Activated CD8-positive, alpha-beta memory T cell treated with anti-CD3 and anti-CD28 coated beads, Interleukin-2, amount 50 U/mL, for 24 hours (primary cell): ENCODE measurements around the gene RNF11.
A peak's percentile ranks its signal among the peaks of the same experiment; 100 is the strongest.
"Not testable (repeated sequence)": the region's sequence is repeated elsewhere in the genome, so short reads cannot be mapped to it uniquely, and the experiment has no call there.

ENCODE experiments used
- DNase-seq: peaks from one replicate; pipeline ENCODE4 v3.0.0-alpha.2; 2020; ENCODE audit errors: extremely low read depth

The RNF11 gene, protein sequence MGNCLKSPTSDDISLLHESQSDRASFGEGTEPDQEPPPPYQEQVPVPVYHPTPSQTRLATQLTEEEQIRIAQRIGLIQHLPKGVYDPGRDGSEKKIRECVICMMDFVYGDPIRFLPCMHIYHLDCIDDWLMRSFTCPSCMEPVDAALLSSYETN

DNA sequence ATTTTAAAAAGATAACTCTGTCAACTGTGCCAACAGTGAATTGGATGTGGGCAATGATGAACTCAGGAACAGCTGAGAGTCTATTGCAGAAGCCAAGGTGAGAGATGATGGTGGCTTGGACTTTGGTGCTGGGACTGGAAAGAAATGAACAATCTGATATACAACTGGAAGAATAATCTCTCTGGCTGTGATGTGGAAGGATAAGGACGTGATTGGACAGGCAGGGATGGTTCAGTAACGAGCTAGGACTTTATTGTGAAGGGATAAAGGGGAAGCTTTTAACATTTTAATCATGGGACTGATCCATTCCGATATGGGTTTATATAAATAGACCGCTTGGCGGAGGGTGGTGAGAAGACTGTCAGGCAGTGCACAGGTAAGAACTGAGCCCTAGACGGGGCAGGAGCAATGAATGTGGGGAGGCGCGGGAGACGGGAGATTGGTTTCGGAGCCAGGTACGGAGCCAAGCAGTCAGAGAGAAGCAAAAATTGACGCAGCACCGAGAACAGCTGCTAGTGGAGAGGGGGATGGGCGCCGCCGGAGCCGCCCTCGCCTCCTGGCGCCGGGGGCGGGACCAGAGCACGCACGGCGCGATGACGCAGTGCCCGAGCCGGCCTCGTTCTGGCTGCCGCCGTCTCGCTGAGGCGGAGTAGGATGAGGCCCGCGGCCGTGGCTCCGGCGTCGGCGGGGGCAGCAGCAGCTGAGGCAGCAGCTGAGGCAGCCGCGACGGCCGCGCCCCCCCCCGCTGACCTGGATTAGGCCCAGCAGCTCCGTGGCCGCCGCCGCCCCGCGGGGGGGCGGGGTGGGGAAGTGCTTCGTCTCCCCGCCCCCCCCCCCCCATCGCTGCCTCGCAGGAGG is at the start of gene RNF11:
Gene RNF11 (plus strand): TSS at position 601 of the 858 bp plus-strand sequence. CDS start 484 bp downstream, outside the sequence.
- peak; percentile 73 for DNase-seq

DNA sequence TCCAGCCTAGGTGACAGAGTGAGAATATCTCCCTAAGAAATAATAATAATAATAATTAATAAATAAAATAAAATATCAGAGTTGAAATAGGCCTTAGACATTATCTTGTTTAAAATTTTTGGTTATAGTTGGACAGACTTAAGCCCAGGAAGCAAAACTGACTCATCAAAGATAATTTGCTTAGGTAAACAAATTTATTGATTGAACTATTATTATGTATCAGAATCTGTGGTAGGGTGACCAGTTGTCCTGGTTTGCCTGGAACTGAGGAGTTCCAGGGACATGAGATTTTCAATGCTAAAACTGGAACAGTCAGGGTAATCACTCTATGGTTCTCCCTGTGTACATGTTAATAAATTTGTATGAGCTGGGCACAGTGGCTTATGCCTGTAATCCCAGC is 47.8 kb upstream of the RNF11 start:
- DNase-seq: no peak

DNA sequence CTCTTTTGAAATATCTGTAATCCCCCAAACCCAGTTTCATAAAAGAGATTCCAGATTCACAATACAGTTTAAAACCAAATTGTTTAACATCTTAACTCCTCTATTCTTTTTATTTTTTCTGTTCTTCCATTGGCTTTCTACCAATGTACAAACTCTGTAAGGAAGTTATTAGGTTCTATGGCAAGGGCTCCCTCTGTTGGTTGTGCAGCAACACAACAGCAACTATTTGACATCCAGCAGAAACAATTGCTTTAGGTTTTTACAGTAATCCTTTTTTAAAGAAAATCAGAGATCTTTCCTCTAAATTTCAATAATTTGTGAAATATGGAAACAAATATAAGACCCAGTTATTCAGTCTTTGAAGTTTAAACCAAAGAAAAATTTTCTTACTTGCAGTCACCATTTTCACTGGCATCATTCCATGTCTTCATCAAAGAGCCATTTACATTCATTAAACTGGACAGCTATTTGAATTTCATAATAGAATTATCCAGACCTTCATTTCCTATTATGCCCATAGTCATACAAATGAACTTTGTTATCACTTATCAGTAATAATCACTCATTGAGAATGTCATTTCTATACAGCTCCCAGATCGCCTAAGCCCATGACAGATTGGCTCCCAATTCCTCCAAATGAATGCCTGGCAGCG is 46.5 kb upstream of the RNF11 start:
- DNase-seq: no peak

DNA sequence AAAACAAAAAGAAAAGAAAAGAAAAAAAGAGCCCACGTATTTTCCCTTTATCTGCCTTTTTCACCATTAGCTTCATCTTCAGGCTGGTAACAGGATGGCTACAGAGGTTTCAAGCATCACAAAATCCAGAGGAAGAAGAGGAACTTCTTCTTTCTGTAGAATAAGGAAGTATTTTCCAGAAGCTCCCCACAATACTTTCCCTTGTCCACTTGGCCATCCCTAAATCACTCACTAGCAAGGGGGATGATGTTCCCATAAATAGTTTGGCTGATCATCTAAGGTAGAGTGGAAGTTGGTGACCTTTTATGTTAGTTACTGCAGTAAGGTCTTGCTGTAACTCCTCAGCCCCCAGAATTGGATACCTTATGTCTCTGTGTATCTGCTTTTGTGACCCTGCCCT is 45.1 kb upstream of the RNF11 start:
- DNase-seq: no peak

DNA sequence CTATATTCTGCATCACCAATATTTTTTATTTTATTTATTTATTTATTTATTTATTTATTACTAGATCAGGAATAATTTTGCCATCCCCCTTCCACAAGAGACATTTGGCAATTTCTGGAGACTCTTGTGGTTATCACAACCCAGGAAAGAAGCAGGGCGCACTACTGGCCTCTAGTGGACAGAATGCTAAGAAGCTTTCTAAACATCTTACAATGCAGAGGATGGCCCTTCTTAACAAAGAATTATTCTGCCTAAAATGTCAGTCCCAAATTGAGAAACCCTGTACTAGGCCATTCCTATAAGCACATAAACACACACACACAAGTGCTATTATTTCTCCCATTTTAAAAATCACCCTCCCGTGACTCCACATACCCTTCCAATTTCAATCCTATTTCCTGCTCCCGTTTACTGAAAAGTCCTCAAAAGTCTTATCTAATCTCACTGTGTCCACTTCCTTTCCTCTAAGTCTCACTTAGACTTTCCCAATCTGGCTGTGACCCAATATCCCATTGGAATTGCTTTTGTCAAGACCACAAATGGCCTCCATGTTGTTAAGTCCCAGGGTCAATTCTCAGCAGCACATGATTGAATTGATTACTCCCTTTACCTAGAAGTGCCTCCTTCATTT is 43.7 kb upstream of the RNF11 start:
- peak; percentile 15 for DNase-seq

DNA sequence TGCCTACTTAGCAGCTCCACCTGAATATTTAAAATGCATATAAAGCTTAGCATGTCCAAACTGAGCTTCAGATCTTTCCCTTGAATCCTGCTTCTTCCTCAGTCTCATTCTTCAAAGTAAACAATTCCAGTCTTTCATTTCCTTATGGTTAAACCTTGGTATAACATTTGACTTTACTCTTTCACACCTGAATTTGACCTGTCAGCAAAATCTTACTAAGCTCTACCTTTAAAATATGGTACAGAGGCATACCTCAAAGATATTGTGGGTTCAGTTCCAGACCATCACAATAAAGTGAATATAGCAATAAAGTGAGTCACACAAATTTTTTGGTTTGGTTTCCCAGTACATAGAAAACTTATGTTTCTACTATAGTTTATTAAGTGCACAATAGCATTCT is 42.5 kb upstream of the RNF11 start:
- no peak for DNase-seq

DNA sequence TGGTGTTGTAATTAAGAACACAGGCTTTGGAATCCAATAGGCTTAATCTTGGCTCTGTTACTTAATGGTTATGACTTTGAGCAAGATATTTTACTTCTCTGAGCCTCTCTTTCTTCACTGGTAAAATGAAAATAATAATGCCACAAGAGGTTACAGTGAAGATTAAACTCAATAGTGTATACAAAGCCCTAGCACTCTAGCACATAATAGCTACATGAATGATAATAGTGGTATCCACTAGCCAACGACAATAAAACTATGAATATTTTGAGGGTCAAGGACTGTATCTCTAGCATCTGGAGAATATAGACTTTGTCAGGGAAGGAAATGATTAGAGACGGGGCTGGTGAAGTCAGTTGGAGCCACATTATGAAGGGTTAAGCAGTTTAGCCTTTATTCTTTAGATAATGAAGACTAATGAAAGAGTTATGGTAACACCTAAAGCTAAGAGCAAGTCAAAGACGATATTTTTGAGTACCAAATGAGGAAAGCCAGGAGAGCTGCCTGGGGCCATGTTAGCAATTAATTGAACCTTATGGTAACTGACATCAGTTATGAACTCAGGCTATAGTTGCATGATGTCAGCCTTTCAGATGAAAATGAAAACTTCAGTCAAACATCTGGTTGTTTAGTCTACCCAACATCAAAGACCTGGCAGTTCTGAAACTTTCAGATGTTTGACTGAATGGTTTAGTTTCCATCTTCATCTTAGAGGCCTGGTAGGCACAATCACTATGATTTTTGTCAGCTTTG is 32.8 kb upstream of the RNF11 start:
- no peak for DNase-seq

DNA sequence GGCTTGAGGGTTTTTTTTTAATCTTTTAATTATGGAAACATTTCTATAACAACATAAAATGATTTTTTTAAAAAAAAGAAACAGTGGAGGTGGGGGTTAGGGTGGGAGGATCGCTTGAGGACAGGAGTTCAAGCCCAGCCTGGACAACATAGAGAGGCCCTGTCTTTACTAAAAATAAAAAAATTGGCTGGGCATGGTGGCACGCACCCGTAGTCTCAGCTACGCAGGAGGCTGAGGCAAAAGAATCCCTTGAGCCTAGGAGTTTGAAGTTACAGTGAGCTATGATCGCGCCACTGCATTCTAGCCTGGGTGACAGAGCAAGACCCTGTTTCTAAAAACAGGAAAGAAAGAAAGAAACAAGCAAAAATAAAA is 32.2 kb upstream of the RNF11 start:
- no peak for DNase-seq

DNA sequence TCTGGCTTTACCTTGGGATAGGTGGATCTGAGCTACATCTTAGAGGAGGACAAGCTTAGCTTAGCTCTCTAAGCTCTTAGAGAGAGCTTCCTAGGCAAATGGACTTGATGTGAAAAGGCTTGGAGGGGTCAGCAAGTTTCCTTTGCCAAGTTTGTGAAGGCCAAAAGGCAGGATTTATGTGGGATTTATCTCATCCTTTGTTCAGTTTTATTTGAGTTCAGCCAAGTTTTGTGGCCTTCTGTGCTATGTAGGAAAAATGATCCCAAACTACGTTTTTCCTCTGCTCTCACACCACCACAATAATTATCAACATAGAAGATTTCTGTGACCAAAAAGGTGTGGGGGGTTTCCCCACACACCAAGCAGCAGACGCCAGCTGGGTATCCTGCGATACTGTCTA is 26.0 kb upstream of the RNF11 start:
- DNase-seq: no peak

DNA sequence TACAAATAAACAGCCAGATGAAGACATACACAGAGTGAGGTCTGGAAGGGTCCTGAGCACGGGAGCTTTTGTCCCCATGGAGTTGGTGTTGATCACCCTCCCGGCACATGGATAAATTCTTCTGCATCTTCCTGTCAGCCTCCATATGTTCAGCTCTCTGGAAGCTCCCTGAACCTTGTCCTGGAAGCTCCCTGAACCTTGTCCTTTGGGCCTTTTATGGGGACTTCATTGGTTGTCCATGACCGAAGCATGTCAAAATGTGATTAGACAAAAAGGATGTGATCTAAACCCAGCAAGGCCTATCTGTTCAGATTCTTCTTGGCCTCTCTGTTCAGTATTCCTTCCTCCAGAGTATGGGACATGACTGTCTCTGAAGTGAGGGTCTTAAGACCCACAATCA is 25.4 kb upstream of the RNF11 start:
- DNase-seq: no peak

DNA sequence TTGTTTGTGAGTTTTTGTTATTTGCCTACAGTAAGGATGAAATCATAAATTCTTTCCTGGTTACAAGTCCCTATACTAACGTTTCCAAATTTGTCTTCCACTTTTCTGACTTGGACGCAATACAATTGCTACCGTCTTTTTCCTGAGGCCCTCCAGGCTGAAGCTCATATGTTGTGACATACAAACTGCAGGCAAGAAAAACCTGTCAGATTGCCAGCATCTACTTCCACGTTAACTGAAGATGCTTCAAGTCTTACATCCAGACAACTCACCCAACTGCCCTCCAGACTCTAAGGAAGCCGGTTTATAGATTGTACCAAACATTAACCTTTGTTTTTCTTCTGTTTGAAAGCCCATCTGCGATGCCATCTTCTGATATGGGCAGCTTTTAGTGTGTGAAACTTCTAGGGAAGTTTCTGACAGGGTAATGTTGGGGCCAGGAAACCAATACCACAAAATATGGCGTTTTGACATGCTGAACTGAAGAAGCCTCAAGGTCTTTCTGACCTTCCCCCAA is 21.4 kb upstream of the RNF11 start:
- DNase-seq: no peak

DNA sequence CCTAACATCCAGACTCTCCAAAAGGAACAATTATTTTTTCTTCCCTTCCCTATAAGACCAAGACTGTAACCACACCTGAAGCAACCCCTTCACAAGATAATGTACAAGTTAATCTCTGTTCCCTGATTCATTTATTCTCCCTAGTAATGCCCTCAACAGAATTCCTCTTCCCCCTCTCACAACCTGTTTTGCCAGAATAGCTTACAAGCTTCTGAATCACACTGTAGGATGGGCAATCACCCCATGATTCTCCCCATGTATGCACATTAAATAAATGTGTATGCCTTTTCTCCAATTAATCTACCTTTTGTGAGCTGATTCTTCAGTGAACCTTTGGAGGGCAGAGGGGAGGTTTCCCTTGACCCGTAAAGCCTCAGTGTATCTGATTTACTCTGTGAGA is 20.9 kb upstream of the RNF11 start:
- DNase-seq: no peak

DNA sequence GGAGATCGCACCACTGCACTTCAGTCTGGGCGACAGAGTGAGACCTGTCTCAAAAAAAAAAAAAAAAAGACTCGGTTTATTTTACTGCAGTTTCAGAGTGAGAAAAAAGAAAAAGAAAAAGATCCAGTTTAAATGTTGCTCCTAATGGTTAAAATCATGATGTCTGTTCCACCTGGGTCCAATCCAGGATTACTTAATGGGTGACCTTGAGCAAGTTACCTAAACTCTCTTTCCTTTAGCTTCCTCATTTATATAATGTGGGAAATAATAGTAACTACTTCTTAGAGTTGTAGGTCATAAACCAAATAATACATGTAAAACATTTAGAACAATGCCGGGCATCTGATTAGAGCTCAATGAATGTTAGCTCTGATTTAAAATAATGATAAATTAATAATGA is 19.4 kb upstream of the RNF11 start:
- no peak for DNase-seq

DNA sequence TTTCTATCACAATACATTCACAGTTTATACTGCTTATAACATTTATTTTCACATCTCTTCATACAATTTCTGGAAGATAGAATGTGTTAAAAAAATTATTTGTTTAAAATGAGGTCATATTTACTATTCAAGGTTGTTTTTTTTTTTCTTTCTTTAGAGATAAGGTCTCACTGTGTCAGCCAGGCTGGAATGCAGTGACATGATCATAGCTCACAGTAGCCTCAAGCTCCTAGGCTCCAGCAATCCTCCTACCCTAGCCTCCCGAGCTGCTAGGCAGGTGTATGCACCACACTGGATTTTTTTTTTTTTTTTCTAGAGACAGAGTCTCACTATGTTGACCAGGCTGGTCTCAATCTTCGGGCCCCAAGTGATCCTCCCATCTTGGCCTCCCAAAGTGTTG is 19.0 kb upstream of the RNF11 start:
- DNase-seq: no peak

DNA sequence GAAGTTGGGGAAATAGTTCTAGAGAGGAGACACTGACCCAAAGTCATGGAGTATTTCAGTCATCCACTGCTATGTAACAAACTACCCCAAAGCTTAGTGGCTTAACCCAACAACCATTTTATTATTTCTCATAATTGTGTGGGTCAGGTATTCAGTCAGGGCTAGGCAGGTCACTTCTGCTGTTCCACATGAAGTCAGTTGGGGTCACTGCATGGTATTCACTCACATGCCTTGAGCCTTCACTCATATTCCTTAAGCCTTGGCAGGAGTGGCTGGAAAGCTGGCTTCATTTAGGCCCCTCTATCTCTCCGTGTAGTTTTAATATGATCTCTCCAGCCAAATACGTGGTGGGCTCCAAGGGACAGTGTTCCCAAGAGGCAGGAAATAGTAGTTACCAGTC is 17.5 kb upstream of the RNF11 start:
- DNase-seq: no peak

DNA sequence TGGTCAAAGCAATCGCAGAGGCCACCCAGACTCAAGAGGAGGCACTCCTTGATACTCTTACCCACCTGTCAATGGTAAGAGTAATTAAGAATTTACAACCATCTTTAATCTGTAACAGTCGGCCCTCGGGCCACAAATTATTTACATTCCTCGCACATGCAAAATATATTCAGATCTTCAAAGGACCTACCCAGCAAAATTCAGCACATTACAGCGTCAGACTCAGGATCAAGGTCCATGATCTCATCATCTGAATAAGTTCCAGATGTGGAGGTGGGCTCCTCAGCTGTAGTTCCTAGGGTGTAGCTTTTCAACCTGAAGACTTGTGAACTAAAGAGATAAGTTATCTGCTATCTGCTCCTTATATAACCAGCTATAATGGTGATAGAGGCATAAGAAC is 17.1 kb upstream of the RNF11 start:
- no peak for DNase-seq

DNA sequence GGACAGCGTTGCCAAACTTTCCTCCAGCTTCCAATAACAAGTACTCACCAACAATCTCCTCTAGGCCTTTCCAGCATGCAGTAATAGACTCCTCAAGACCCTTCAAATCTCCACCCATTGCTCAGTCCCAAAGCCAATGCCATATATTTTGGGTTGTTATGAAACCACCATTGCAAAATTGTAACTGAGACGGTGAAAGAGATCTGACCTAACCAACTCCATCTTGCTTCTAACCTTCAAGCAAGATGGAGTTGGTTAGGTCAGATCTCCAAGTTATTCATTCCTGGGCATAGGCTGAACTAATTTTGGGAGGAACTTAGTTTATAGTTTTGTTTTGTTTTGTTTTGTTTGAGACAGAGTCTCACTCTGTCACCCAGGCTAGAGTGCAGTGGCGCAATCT is 14.5 kb upstream of the RNF11 start:
- DNase-seq: not testable (repeated sequence)

DNA sequence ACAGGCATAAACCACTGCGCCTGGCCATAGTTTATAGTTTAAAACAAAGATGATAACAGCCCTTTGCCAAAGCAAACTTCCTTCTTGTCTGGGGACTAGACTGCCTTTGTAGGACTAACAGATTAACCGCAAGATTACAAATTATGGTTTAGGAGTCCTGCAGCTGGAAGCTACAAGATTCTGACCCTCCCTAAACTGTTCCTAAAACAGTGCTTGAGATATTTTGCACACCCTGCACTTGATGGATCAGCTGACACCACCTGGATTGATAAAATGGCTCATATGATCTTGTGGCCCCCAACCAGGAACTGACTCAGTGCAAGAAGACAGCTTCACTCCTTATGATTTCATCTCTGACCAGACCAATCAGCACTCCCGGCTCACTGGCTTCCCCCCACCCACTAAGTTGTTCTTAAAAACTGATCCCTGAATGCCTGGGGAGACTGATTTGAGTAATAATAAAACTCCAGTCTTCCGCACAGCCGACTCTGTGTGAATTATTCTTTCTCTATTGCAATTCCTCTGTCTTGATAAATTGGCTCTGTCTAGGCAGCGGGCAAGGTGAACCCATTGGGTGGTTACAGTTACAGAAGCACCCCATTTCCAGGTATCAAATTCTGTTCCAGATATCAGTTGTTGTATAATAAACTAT is 13.8 kb upstream of the RNF11 start:
- no peak for DNase-seq

DNA sequence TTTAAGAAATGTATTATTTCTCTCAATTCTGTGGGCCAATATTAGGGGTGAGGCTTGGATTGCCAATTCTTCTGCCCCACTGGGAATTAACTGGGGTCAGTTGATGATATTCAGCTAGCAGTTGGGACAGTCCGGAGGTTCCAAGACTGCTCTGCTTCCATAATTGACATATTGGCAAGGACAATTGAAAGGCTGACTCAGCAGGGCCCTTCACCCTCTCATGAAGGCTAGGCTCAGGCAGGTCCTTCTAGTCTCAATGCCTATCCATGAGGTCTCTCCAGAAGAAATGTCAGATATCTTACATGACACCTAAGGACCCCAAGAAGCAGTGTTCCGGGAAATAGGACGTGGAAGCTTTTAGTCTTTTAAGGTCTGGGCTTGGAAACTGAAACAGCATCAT is 13.3 kb upstream of the RNF11 start:
- no peak for DNase-seq

DNA sequence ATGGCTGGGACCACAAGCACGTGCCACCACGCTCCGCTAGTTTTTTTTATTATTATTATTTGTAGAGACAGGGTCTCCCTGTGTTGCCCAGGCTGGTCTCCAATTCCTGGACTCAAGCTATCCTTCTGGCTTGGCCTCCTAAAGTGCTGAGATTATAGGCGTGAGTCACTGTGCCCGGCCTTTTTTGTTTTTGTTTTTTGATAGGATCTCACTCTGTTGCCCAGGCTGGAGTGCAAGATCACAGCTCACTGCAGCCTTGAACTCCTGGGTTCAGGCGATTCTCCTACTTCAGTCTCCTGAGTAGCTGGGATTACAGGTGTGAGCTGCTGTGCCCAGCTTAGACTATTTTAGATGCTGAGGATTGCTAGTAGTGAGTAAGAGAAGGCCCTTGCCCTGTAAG is 11.8 kb upstream of the RNF11 start:
- DNase-seq: no peak
